Lower leg skin (tissue), 3 donors: Measurements from ENCODE around the gene GBE1.

ENCODE experiments used
- CTCF ChIP-seq, 3 donors: fragments of 450-650 bp; IDR thresholded peaks; one replicate each; pipeline ENCODE4 v1.5.1; 2016; ENCODE audit warnings: antibody characterized with exemption in 3 of 3, mild to moderate bottlenecking in 3 of 3, moderate library complexity in 2 of 3
- POLR2A ChIP-seq, 2 donors: fragments of 450-650 bp; IDR thresholded peaks; one replicate each; pipeline ENCODE4 v1.6.1; 2016 to 2017; ENCODE audit warnings: antibody characterized with exemption in 2 of 2, mild to moderate bottlenecking in 1 of 2, moderate library complexity in 1 of 2

- TF ChIP-seq CTCF (IDR thresholded peaks at IDR 0.05) (no peak), POLR2A (IDR thresholded peaks at IDR 0.05) (no peak)
Observed at GRCh38 chr3:81788610-81789009, 27.2 kb upstream of the GBE1 start.
